Transverse colon (tissue), 4 donors: Measurements from ENCODE around the gene JAGN1. TPM values are rescaled to one million over a fixed set of nuclear protein-coding genes. Genes with fewer than 3 reads are reported as not detected.

Experiments
- DNase-seq: peaks from one replicate; pipeline ENCODE4 v3.0.0-alpha.2; 2019
- H3K27ac ChIP-seq, 4 donors: fragments of 200-600 bp; sonication (generic); 2 replicates each; pipeline ENCODE4 v1.5.1; 2016 to 2018; ENCODE audit warnings: inconsistent platforms in 4 of 4
- H3K27me3 ChIP-seq: fragments of 200-600 bp; sonication (generic); 2 replicates; pipeline ENCODE4 v1.5.1; 2017; ENCODE audit warnings: inconsistent platforms
- H3K36me3 ChIP-seq, 4 donors: fragments of 200-600 bp; sonication (generic); 2 replicates each; pipeline ENCODE4 v1.5.1; 2017 to 2019; ENCODE audit warnings: inconsistent platforms in 4 of 4
- H3K4me1 ChIP-seq, 4 donors: fragments of 200-600 bp; sonication (generic); 2 replicates each; pipeline ENCODE4 v1.5.1; 2017 to 2020; ENCODE audit warnings: inconsistent platforms in 4 of 4
- H3K4me3 ChIP-seq, 4 donors: fragments of 200-600 bp; sonication (generic); 1 replicate in 1 of 4; 2 replicates in 3 of 4; pipeline versions ENCODE4 v1.5.1 to v1.6.1; 2017 to 2019; ENCODE audit warnings: inconsistent platforms in 4 of 4
- H3K9me3 ChIP-seq, 2 donors: fragments of 200-600 bp; sonication (generic); 2 replicates each; pipeline ENCODE4 v1.5.1; 2017 to 2019; ENCODE audit warnings: inconsistent platforms in 2 of 2
- CTCF ChIP-seq, 5 experiments: fragments of 200-600 bp in 3 of 5; fragments of 450-650 bp in 2 of 5; sonication (generic) in 3 of 5; IDR thresholded peaks; 1 replicate in 2 of 5; 2 replicates in 3 of 5; pipeline ENCODE4 v1.5.1; 2016 to 2017; ENCODE audit warnings: antibody characterized with exemption in 5 of 5, inconsistent platforms in 3 of 5, mild to moderate bottlenecking in 2 of 5, moderate library complexity in 1 of 5
- EP300 ChIP-seq: sonication (generic); formaldehyde crosslinking; IDR thresholded peaks from one replicate; pipeline ENCODE4 v1.6.1; 2017; ENCODE audit warnings: antibody characterized with exemption, low read depth
- POLR2A ChIP-seq: fragments of 450-650 bp; IDR thresholded peaks from one replicate; pipeline ENCODE4 v1.6.1; 2016; ENCODE audit warnings: antibody characterized with exemption, mild to moderate bottlenecking, moderate library complexity
- POLR2AphosphoS5 ChIP-seq, 3 donors: sonication (generic); formaldehyde crosslinking; IDR thresholded peaks; one replicate each; pipeline ENCODE4 v1.6.1; 2016; ENCODE audit warnings: antibody characterized with exemption in 3 of 3
- WGBS, 2 donors: methylation state at CpG; one replicate each; pipeline ENCODE4 v1.1.5; 2018; ENCODE audit warnings: low coverage in 1 of 2; 5-methylcytosine and 5-hydroxymethylcytosine counted together
- in situ Hi-C, 4 donors: fragments of 200-750 bp; cut with MboI; loops; one replicate each; pipeline versions ENCODE4 v1.15.0 to v1.15.1; 2017; ENCODE audit warnings: low sequenced_read_pairs in 3 of 4, low pct_ligation_motif_present in 1 of 4, low pct_unique_long_range_greater_than_20kb in 1 of 4
- intact Hi-C: fragments of 100-400 bp; cut with DNase I; formaldehyde crosslinking; loops from one replicate; pipeline ENCODE4 v1.15.1; 2023; ENCODE audit warnings: low total_unique reads
- total RNA-seq, 4 donors: library from RNA; depleted of rRNA; stranded (reverse); fragments of >200 nt; gene quantifications; one replicate each; pipeline ENCODE4 v1.1.0, GENCODE V29; 2016

The JAGN1 gene
- total RNA-seq, 4 donors from 2014 or later, result 5.8 to 73.0 (median 28.5) TPM

GRCh38 chr3:9855594-9855993 is 34.8 kb upstream of the JAGN1 start:
- H3K27ac ChIP-seq, result no peak overlapping the region
- DNase-seq, result no peak
- TF ChIP-seq EP300 (no peak), POLR2A (no peak), POLR2AphosphoS5 (IDR thresholded peaks at IDR 0.05) (no peak), CTCF (IDR thresholded peaks at IDR 0.05) (no peak)
- 100% methylated on average over 3 of the region's 3 CpGs; no CpG with 5 or more reads in 1 of the 2 donors for WGBS, 2 donors
- H3K4me1 ChIP-seq, result peaks cover 0 to 10% (median 0%) of the 10 kb centered on the region in 4 donors
- in situ Hi-C loops, result no loop called here
- no peaks in the 10 kb centered on the region for H3K9me3 ChIP-seq
- H3K36me3 ChIP-seq, result no peaks in the 10 kb centered on the region
- no peak overlapping the region for H3K4me3 ChIP-seq
- intact Hi-C loops, result no loop called here
- no peaks in the 10 kb centered on the region for H3K27me3 ChIP-seq

- H3K27me3 ChIP-seq, result no peaks in the 10 kb centered on the region
- H3K4me1 ChIP-seq, result peaks cover 7 to 20% (median 10%) of the 10 kb centered on the region in 4 donors
- no peaks in the 10 kb centered on the region for H3K36me3 ChIP-seq
- no peak overlapping the region for H3K27ac ChIP-seq
- no peaks in the 10 kb centered on the region for H3K9me3 ChIP-seq
- no peak overlapping the region for H3K4me3 ChIP-seq
- in situ Hi-C loops (no loop called here), intact Hi-C loops (no loop called here)
- WGBS, 2 donors, result 80% methylated on average over 12 of the region's 12 CpGs; no CpG with 5 or more reads in 1 of the 2 donors
- no peak for DNase-seq
- TF ChIP-seq POLR2AphosphoS5 (IDR thresholded peaks at IDR 0.05), result no peak
- TF ChIP-seq CTCF (IDR thresholded peaks at IDR 0.05), result no peak
- TF ChIP-seq POLR2A, result no peak
Measured at GRCh38 chr3:9859530-9860025, 30.8 kb upstream of the JAGN1 start.

GRCh38 chr3:9861201-9861600 is 29.2 kb upstream of the JAGN1 start:
- in situ Hi-C loops, result no loop called here
- Histone ChIP-seq H3K4me3 (no peak overlapping the region), H3K27ac (no peak overlapping the region), H3K27me3 (no peaks in the 10 kb centered on the region), H3K36me3 (no peaks in the 10 kb centered on the region), H3K4me1 (peaks cover 7 to 29% (median 10%) of the 10 kb centered on the region in 4 donors), H3K9me3 (no peaks in the 10 kb centered on the region)
- intact Hi-C loops, result no loop called here
- no peak for DNase-seq
- 80 to 97% methylated on average over 1 to 4 of the region's 4 CpGs for WGBS, 2 donors
- TF ChIP-seq CTCF (IDR thresholded peaks at IDR 0.05) (no peak), EP300 (no peak), POLR2AphosphoS5 (IDR thresholded peaks at IDR 0.05) (no peak), POLR2A (no peak)

- DNase-seq, result no peak
- TF ChIP-seq CTCF (IDR thresholded peaks at IDR 0.05), result no peak
- TF ChIP-seq POLR2AphosphoS5 (IDR thresholded peaks at IDR 0.05), result no peak
- TF ChIP-seq EP300, result no peak
- no peak for TF ChIP-seq POLR2A
- Histone ChIP-seq H3K36me3 (no peaks in the 10 kb centered on the region), H3K4me1 (peaks cover 7 to 29% (median 10%) of the 10 kb centered on the region in 4 donors), H3K9me3 (no peaks in the 10 kb centered on the region), H3K4me3 (no peak overlapping the region), H3K27ac (peak overlapping the region in 3 of 4 donors; percentile 16 to 87 (median 86)), H3K27me3 (no peaks in the 10 kb centered on the region)
- WGBS, 2 donors, result 83 to 100% methylated on average over 2 to 5 of the region's 5 CpGs
- intact Hi-C loops, result loop anchor here (1.0 kb wide), 1 partner anchor 86 kb away; no protein-coding TSS in a partner anchor
- in situ Hi-C loops, result no loop called here
Measured at GRCh38 chr3:9861626-9862130, 28.7 kb upstream of the JAGN1 start.
